Measurements from ENCODE around the gene ADSL.

The ADSL gene

GRCh38 chr22:40414838-40415505 is 68.7 kb downstream of the ADSL start:
- no peak for DNase-seq (ENCODE audit: low read depth)
- TF ChIP-seq CTCF (conservative IDR thresholded peaks at IDR 0.05; ENCODE audit: low read depth, low read length): no peak
- no peak overlapping the region for H3K4me3 ChIP-seq (ENCODE audit: low read length)

- DNase-seq (ENCODE audit: low read depth): no peak
- H3K4me3 ChIP-seq (ENCODE audit: low read length): no peak overlapping the region
- no peak for TF ChIP-seq CTCF (conservative IDR thresholded peaks at IDR 0.05; ENCODE audit: low read depth, low read length)
Observed at GRCh38 chr22:40415531-40416266, 69.4 kb downstream of the ADSL start.

- no peak overlapping the region for H3K4me3 ChIP-seq (ENCODE audit: low read length)
- TF ChIP-seq CTCF (conservative IDR thresholded peaks at IDR 0.05; ENCODE audit: low read depth, low read length): no peak
- no peak for DNase-seq (ENCODE audit: low read depth)
Observed at GRCh38 chr22:40416267-40416570, 69.9 kb downstream of the ADSL start.

- TF ChIP-seq CTCF (conservative IDR thresholded peaks at IDR 0.05; ENCODE audit: low read depth, low read length): no peak
- DNase-seq (ENCODE audit: low read depth): no peak
- H3K4me3 ChIP-seq (ENCODE audit: low read length): no peak overlapping the region
Observed at GRCh38 chr22:40416636-40417035, 70.3 kb downstream of the ADSL start.

- H3K4me3 ChIP-seq (ENCODE audit: low read length): no peak overlapping the region
- no peak for TF ChIP-seq CTCF (conservative IDR thresholded peaks at IDR 0.05; ENCODE audit: low read depth, low read length)
- DNase-seq (ENCODE audit: low read depth): no peak
Observed at GRCh38 chr22:40417041-40417440, 70.7 kb downstream of the ADSL start.

- no peak for DNase-seq (ENCODE audit: low read depth)
- no peak overlapping the region for H3K4me3 ChIP-seq (ENCODE audit: low read length)
- no peak for TF ChIP-seq CTCF (conservative IDR thresholded peaks at IDR 0.05; ENCODE audit: low read depth, low read length)
Observed at GRCh38 chr22:40417881-40418280, 71.6 kb downstream of the ADSL start.

Measured in retinal pigment epithelial cell (primary cell).